Stimulated activated naive B cell treated with anti-CD40 and anti-IgM and Interleukin-4, amounts not matched to agents 10 μg/mL and 1 μg/mL and 100 μg/mL, for 72 hours (primary cell): ENCODE results near the gene FAM131C.

ENCODE experiments used
- ATAC-seq, 2 donors: fragments of 150-1000 bp; cut with Tn5 transposase; replicated peaks; 2 replicates each; pipeline ENCODE4 v1.10.0; 2021; ENCODE audit warnings: moderate library complexity in 1 of 2
- DNase-seq: peaks from one replicate; pipeline ENCODE4 v3.0.0; 2021
- H3K27ac Mint-ChIP-seq: one replicate; pipeline ENCODE4 v1.8.0; 2022; ENCODE audit warnings: mild to moderate bottlenecking, mixed read lengths
- H3K27me3 Mint-ChIP-seq, 2 donors: one replicate each; pipeline ENCODE4 v1.8.0; 2022; ENCODE audit warnings: mixed read lengths in 2 of 2
- H3K36me3 Mint-ChIP-seq, 2 donors: one replicate each; pipeline ENCODE4 v1.8.0; 2022; ENCODE audit warnings: mixed read lengths in 2 of 2, mild to moderate bottlenecking in 1 of 2
- H3K4me1 Mint-ChIP-seq, 2 donors: one replicate each; pipeline ENCODE4 v1.8.0; 2022; ENCODE audit warnings: mixed read lengths in 2 of 2, mild to moderate bottlenecking in 1 of 2
- H3K4me3 Mint-ChIP-seq, 2 donors: one replicate each; pipeline ENCODE4 v1.8.0; 2022; ENCODE audit warnings: mild to moderate bottlenecking in 2 of 2, mixed read lengths in 2 of 2, moderate library complexity in 1 of 2
- H3K9me3 Mint-ChIP-seq, 2 donors: one replicate each; pipeline ENCODE4 v1.8.0; 2022; ENCODE audit warnings: mixed read lengths in 2 of 2, mild to moderate bottlenecking in 1 of 2

FAM131C gene

GRCh38 chr1:16076031-16076864, 2.8 kb upstream of the FAM131C start:
- DNase-seq (no peak), ATAC-seq (no peak)
- Mint-ChIP-seq H3K27ac (peak overlapping the region; percentile 42), H3K4me3 (no peak overlapping the region), H3K36me3 (no peaks in the 10 kb centered on the region), H3K9me3 (no peaks in the 10 kb centered on the region), H3K4me1 (peaks cover 23 to 45% of the 10 kb centered on the region in 2 donors), H3K27me3 (peaks cover 29 to 34% of the 10 kb centered on the region in 2 donors)

- Mint-ChIP-seq H3K27ac (no peak overlapping the region), H3K27me3 (peaks cover 34 to 42% of the 10 kb centered on the region in 2 donors)
- no peak for DNase-seq
Measured at GRCh38 chr1:16075337-16076030, 2.0 kb upstream of the FAM131C start.

GRCh38 chr1:16074217-16074616, 766 bp upstream of the FAM131C start:
- ATAC-seq = no peak
- Mint-ChIP-seq H3K27ac (peak overlapping the region; percentile 56), H3K4me1 (peaks cover 23 to 53% of the 10 kb centered on the region in 2 donors), H3K4me3 (peak overlapping the region; percentile 74 to 79), H3K36me3 (no peaks in the 10 kb centered on the region), H3K9me3 (no peaks in the 10 kb centered on the region), H3K27me3 (peaks cover 34 to 52% of the 10 kb centered on the region in 2 donors)
- no peak for DNase-seq

More at GRCh38 chr1:16075337-16076030, 2.0 kb upstream of the FAM131C start:
- ATAC-seq = no peak
- no peaks in the 10 kb centered on the region for H3K9me3 Mint-ChIP-seq
- no peaks in the 10 kb centered on the region for H3K36me3 Mint-ChIP-seq
- peaks cover 24 to 50% of the 10 kb centered on the region in 2 donors for H3K4me1 Mint-ChIP-seq
- no peak overlapping the region for H3K4me3 Mint-ChIP-seq

- H3K4me3 Mint-ChIP-seq = peak overlapping the region; percentile 60 to 81
- no peak overlapping the region for H3K27ac Mint-ChIP-seq
- peak; percentile 31 for DNase-seq
- no peaks in the 10 kb centered on the region for H3K9me3 Mint-ChIP-seq
- peaks cover 42 to 61% of the 10 kb centered on the region in 2 donors for H3K27me3 Mint-ChIP-seq
- no peaks in the 10 kb centered on the region for H3K36me3 Mint-ChIP-seq
- H3K4me1 Mint-ChIP-seq = peaks cover 17 to 41% of the 10 kb centered on the region in 2 donors
- peak; percentile 30 to 40 for ATAC-seq
Measured at GRCh38 chr1:16072616-16073484, 601 bp downstream of the FAM131C start.

- ATAC-seq (no peak), DNase-seq (no peak)
- Mint-ChIP-seq H3K27ac (no peak overlapping the region), H3K9me3 (no peaks in the 10 kb centered on the region), H3K4me3 (peak overlapping the region; percentile 60 to 81), H3K4me1 (peaks cover 21 to 36% of the 10 kb centered on the region in 2 donors), H3K36me3 (no peaks in the 10 kb centered on the region), H3K27me3 (peaks cover 47 to 68% of the 10 kb centered on the region in 2 donors)
Measured at GRCh38 chr1:16072095-16072494, 1.4 kb downstream of the FAM131C start.

- Mint-ChIP-seq H3K4me3 (no peak overlapping the region), H3K4me1 (peaks cover 21 to 36% of the 10 kb centered on the region in 2 donors), H3K27me3 (peaks cover 42 to 68% of the 10 kb centered on the region in 2 donors), H3K36me3 (no peaks in the 10 kb centered on the region), H3K27ac (no peak overlapping the region), H3K9me3 (no peaks in the 10 kb centered on the region)
- DNase-seq (no peak), ATAC-seq (no peak)
Measured at GRCh38 chr1:16071614-16072013, 1.8 kb downstream of the FAM131C start.

- Mint-ChIP-seq H3K36me3 (no peaks in the 10 kb centered on the region), H3K27ac (no peak overlapping the region), H3K4me1 (peaks cover 19 to 36% of the 10 kb centered on the region in 2 donors), H3K27me3 (peaks cover 40 to 67% of the 10 kb centered on the region in 2 donors), H3K9me3 (no peaks in the 10 kb centered on the region), H3K4me3 (no peak overlapping the region)
- DNase-seq (no peak), ATAC-seq (no peak)
Measured at GRCh38 chr1:16070640-16071355, 2.7 kb downstream of the FAM131C start.

- no peak for ATAC-seq
- Mint-ChIP-seq H3K27ac (no peak overlapping the region), H3K36me3 (no peaks in the 10 kb centered on the region)
Measured at GRCh38 chr1:16068356-16069270, 4.8 kb downstream of the FAM131C start.

GRCh38 chr1:16067933-16068332, 5.5 kb downstream of the FAM131C start:
- Mint-ChIP-seq H3K27ac (peak overlapping the region; percentile 39), H3K4me3 (no peak overlapping the region), H3K9me3 (no peaks in the 10 kb centered on the region), H3K36me3 (no peaks in the 10 kb centered on the region), H3K27me3 (peaks cover 52 to 75% of the 10 kb centered on the region in 2 donors), H3K4me1 (peaks cover 13 to 24% of the 10 kb centered on the region in 2 donors)
- ATAC-seq = no peak
- no peak for DNase-seq

More at GRCh38 chr1:16068356-16069270, 4.8 kb downstream of the FAM131C start:
- Mint-ChIP-seq H3K9me3 (no peaks in the 10 kb centered on the region), H3K27me3 (peaks cover 52 to 71% of the 10 kb centered on the region in 2 donors), H3K4me3 (no peak overlapping the region), H3K4me1 (peaks cover 13 to 25% of the 10 kb centered on the region in 2 donors)
- DNase-seq = no peak

GRCh38 chr1:16067127-16067768, 6.2 kb downstream of the FAM131C start:
- Mint-ChIP-seq H3K4me1 (peaks cover 13 to 19% of the 10 kb centered on the region in 2 donors), H3K9me3 (no peaks in the 10 kb centered on the region), H3K27ac (peak overlapping the region; percentile 39), H3K27me3 (peaks cover 57 to 69% of the 10 kb centered on the region in 2 donors), H3K4me3 (no peak overlapping the region), H3K36me3 (no peaks in the 10 kb centered on the region)
- ATAC-seq (peak; percentile 16 to 25), DNase-seq (no peak)

- Mint-ChIP-seq H3K27me3 (peaks cover 50 to 63% of the 10 kb centered on the region in 2 donors), H3K4me3 (no peak overlapping the region), H3K9me3 (no peaks in the 10 kb centered on the region), H3K36me3 (no peaks in the 10 kb centered on the region), H3K27ac (no peak overlapping the region), H3K4me1 (peaks cover 10 to 13% of the 10 kb centered on the region in 2 donors)
- DNase-seq (no peak), ATAC-seq (no peak)
Measured at GRCh38 chr1:16066245-16066644, 7.2 kb downstream of the FAM131C start.

GRCh38 chr1:16065269-16065576, 8.2 kb downstream of the FAM131C start:
- no peak for DNase-seq
- ATAC-seq = no peak
- Mint-ChIP-seq H3K4me3 (no peak overlapping the region), H3K36me3 (no peaks in the 10 kb centered on the region), H3K27me3 (peaks cover 55 to 60% of the 10 kb centered on the region in 2 donors), H3K9me3 (no peaks in the 10 kb centered on the region), H3K27ac (no peak overlapping the region), H3K4me1 (peaks cover 5 to 9% of the 10 kb centered on the region in 2 donors)
